Erythroblast (primary cell): ENCODE measurements around the gene CUBN.
"Not testable (repeated sequence)": the region's sequence is repeated elsewhere in the genome, so short reads cannot be mapped to it uniquely, and the experiment has no call there.

Source experiments
- DNase-seq, 2 experiments: peaks; one replicate each; lab custom pipeline; 2025; lab: John Stamatoyannopoulos, UW
- GATA1 ChIP-seq: IDR thresholded peaks from 2 replicates; pipeline ENCODE4 v1.6.1; 2011; ENCODE audit warnings: low read depth, mild to moderate bottlenecking, control low read depth, low read length, moderate library complexity
- POLR2A ChIP-seq: IDR thresholded peaks from 2 replicates; pipeline ENCODE4 v1.6.1; 2011; ENCODE audit warnings: mild to moderate bottlenecking, low read length

Gene CUBN

GRCh38 chr10:16828114-16828568 is 301.5 kb downstream of the CUBN start:
- DNase-seq, result peak; percentile 72 to 85

DNA sequence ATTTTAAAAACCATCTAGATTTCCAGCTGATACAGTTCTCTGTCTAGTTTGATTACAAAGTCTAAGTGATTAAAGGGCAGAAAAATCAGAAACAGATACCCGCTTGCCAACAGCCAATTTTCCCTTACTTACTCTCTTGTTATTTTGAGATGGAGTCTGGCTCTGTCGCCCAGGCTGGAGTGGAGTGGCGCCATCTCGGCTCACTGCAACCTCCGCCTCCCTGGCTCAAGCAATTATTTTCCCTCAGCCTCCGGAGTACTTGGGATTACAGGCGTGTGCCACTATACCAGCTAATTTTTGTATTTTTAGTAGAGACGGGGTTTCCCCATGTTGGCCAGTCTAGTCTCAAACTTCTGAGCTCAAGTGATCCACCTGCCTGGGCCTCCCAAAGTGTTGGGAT is 302.1 kb downstream of the CUBN start:
- DNase-seq, result not testable (repeated sequence)

More at GRCh38 chr10:16828114-16828568, 301.5 kb downstream of the CUBN start:
- no peak for TF ChIP-seq POLR2A
- no peak for TF ChIP-seq GATA1

GRCh38 chr10:16822726-16823360 is 306.8 kb downstream of the CUBN start:
- DNase-seq, result no peak
- TF ChIP-seq GATA1 (no peak), POLR2A (no peak)

- DNase-seq, result no peak
- TF ChIP-seq GATA1, result no peak
- no peak for TF ChIP-seq POLR2A
Measured at GRCh38 chr10:16822027-16822426, 307.6 kb downstream of the CUBN start.

GRCh38 chr10:16820421-16820820 is 309.2 kb downstream of the CUBN start:
- no peak for DNase-seq
- TF ChIP-seq GATA1, result no peak
- TF ChIP-seq POLR2A, result no peak

DNA sequence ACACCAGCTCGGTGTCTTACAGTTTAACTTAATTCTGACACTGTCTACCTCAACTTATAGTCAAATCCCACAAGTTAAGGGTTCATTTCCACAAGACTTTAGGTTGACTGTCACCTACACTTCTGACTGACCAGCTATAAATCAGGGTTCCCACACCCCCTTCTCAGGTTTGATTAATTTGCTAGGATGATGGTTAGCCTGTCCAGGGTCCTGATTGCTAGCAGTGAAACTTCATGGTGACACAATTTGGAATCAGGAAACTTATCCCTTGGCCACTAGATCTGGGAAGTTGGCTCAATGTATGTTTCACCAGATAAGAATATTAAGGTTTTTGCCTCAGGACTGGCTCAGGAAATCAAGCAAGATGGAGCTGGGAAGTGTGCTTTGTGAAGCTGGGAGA is 309.6 kb downstream of the CUBN start:
- TF ChIP-seq GATA1, result no peak
- no peak for DNase-seq

DNA sequence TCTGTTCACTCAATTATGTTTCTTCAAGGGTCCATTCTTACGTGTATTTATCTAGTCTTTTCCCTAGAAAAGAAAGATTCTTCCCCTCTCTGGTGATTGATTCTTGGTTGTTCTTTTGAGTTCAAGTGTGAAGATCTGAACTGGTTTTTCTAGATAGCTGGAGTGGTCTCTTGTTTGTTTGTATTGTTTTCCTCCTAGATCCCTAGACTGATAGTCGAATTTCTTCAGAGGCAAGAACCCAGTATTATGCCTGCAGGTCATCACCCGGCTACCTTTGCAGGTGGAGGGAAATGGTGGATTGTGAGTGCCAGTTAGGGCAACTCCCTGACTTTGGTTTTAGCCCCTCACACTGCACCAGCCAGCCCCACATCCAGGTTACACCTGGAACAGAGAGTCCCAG is 310.2 kb downstream of the CUBN start:
- TF ChIP-seq GATA1 (no peak), POLR2A (no peak)
- no peak for DNase-seq

GRCh38 chr10:16819026-16819425 is 310.6 kb downstream of the CUBN start:
- TF ChIP-seq GATA1 (no peak), POLR2A (no peak)
- DNase-seq, result no peak

DNA sequence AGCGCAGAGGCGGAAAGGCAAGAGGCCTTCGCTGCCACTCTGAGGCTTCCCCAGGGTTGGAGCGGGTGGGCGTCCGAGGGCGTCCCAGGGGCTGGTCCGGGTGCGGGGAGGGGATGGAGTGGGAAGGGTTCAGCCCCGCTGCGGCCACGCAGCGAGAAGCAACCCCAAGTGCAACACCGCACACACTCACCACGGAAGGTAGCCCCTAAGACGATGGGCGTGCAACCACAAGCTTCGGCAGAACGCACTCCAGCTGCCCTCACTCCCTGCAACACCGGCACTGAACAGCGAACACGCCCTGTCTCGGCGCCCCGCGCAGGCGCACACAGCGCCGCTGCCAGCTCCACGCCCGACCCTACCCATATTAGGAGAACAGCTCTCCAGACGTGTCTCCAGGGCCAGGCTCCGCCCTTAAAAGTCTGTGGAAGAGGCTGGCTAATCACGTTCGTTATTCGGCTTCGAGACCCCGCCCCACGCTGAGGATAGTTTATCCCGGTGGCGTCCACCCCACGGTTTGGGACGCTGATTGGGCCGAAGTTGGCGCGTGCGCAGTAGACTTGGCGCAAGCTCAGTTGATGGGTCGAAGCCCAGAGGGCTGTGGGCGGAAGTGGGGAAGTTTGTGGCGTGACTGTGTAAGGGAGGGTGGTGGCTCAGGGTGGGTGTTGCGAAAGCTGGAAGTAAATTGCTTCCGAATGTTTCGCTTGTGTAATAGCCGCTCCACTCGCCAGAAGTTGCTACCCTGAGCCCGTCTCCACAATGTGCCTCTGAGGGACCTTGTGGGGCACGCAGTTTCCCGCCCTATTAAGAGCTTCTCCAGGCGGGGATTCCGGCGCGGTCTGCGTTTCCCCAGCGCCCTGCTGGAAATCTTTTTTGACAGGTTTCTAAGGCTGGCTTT is 312.2 kb downstream of the CUBN start, which contains the start of gene RSU1:
Gene RSU1, minus strand, starts transcription at position 300 of the 895 bp plus-strand sequence. CDS start 343 bp downstream, outside the sequence.
- peak; percentile 92 for TF ChIP-seq POLR2A
- no peak for TF ChIP-seq GATA1
- DNase-seq, result peak; percentile 100

DNA sequence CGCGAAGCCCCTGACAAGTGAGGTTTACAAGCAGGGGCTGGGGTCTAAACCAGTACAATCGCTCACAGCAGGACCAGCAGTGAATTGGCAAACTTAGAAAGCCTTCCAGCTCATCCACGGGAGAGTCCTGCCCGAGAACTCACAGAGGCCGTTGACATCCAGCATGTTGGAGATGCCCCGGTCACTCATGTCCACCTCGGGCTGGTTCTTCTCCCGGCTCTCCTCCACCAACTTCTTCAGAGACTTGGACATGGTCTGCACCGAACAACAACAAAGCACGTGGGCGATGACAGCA is 312.8 kb downstream of the CUBN start:
- TF ChIP-seq POLR2A (no peak), GATA1 (no peak)
- DNase-seq, result no peak

- no peak for TF ChIP-seq GATA1
- DNase-seq, result peak; percentile 26 to 49
Measured at GRCh38 chr10:16816171-16816570, 313.4 kb downstream of the CUBN start.

GRCh38 chr10:16814012-16814411 is 315.6 kb downstream of the CUBN start:
- TF ChIP-seq GATA1 (no peak), POLR2A (no peak)
- peak; percentile 65 to 79 for DNase-seq

GRCh38 chr10:16812676-16813075 is 316.9 kb downstream of the CUBN start:
- no peak for TF ChIP-seq GATA1
- TF ChIP-seq POLR2A, result no peak
- no peak for DNase-seq

DNA sequence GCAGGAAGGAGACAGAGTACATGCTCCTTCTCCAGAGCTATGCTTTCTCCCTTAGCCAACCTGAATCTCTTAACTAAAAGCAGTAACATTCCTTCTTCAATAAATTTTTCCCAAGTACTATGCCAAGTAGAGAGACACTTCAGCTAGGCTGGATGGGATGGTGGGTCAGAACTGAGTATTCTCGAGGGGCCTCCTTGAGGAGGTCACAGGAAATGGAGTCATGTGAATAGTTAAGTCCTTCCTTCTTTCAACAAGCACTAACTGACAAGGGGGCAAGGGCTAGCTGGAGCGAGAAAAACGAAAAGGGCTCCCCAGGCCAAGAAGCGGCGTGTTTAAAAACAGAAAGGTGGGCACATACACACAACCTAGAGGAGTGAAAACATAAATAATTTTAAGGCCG is 317.8 kb downstream of the CUBN start:
- DNase-seq, result no peak
- TF ChIP-seq POLR2A (no peak), GATA1 (no peak)

- TF ChIP-seq POLR2A (no peak), GATA1 (no peak)
- DNase-seq, result no peak
Measured at GRCh38 chr10:16811292-16811691, 318.3 kb downstream of the CUBN start.
